ENCODE measurements around the gene TRIM45.

The TRIM45 gene

DNA sequence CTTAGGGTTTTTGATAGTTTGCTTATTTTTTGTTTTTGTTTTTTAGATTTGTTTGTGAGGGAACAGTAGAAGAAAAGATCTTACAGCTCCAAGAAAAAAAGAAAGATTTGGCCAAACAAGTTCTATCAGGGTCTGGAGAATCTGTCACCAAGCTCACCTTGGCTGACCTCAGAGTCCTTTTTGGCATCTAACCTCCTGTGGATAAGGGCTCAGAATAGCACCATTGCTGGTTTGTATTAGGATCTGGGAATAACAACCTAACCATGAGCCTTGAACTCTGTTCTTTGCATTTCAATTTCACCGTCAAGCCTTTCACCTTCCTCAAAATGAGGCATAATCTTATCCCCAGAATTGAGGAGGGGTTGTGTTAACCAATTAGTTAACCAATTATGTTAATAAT, 20.2 kb downstream of the TRIM45 start:
- DNase-seq (ENCODE audit: low spot score): no peak

DNA sequence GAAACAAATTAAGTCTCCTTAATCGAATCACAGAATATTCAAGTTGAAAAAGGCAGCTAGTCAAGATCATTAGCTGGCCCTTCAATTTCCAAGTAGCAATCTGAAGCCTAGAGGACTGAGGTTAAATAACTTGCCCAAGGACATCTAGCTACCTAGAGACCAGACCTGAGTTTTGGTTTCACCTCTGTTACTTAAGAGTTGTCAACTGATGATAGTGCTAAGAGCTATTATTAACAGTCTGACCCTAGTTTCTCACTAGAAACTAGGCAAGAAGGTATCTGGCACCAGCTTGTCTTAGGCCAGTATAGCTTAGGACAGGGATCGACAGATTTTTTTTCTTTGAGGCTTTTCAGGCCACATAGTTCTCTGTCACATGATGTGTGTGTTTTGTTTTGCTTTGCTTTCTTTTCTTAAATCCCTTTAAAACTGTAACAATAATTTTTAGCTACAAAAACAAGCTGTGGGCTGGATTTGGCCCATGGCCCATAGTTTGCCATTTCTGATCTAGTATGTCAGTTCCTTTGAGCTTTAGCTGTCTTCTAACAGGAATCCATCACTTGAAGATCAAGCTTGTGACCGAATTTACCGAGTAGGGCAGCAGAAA, 23.2 kb downstream of the TRIM45 start:
- DNase-seq (ENCODE audit: low spot score): no peak

DNA sequence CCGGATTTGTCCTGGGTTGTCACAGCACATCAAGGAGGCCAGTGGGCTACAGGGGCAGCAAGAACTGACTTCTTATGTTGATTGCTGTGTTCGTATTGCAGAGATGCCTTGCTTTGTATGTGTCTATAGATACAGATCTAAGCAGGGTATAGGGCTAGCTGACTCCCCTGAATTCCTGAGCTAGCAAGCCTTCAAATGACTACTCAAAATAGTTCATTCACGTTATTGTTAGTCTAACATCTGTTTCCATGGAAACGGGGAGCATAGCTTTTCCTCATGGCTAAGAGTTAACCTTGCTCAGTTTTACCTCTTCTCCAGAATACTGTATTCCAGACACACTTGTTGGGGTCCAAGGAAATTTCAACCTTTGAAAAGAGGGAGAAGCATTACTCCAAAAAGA, 24.1 kb downstream of the TRIM45 start:
- no peak for DNase-seq (ENCODE audit: low spot score)

DNA sequence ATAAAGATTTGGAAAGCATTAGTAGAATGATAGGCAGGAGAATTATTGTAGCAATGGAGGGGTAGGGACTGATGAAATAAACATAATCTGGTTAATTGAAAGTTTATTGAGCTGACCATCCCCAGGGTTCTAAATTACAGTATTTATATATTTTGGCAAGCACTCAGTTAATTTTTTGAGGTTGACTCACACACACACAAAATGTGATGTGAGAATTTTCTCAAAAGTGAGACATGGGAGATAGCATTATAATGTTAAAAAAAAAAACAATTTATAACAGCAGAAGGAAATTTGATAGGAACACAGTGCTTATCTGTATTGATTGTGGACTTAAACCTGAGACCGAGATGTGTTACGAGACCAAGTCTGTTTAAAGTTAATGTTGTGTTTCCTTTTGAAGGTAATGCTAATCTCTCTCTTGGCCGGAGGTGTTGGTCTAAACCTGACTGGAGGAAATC, 24.6 kb downstream of the TRIM45 start:
- DNase-seq (ENCODE audit: low spot score): no peak

DNA sequence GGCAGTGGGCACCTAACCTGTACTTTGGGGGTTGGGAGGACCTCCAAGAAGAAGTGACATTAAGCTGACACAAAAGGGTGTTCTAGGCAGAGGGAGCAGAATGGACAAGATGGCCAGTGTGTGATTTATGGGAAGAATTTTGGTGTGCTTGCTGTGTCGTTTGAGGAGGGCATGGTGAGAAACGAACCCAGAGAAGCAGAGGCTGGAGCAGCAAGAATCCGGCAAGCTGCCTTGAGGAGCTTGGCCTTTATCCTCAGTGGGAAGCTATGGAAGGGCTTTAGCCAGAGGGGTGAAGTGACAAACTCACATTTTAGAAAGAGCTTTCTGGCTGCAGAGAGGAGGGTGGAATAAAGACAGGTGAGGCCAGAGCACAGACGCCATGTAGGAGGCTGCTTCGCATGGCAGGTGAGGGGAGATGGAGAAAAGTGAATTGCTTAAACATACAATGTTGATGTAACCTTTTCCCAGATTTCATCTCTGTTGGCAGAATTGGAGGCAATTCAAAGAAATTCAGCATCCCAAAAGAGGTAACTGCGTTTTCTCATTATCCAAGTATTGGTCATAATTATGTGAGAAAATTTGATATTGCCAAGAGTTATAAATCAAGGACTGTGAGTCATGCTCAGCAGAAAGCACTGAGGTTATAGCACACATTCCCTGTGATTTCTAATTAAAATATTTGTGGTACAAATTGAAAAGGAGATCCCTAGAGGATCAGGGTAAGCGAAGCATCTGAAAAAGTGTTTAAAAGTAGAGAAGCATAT, 26.5 kb downstream of the TRIM45 start:
- DNase-seq (ENCODE audit: low spot score): no peak

DNA sequence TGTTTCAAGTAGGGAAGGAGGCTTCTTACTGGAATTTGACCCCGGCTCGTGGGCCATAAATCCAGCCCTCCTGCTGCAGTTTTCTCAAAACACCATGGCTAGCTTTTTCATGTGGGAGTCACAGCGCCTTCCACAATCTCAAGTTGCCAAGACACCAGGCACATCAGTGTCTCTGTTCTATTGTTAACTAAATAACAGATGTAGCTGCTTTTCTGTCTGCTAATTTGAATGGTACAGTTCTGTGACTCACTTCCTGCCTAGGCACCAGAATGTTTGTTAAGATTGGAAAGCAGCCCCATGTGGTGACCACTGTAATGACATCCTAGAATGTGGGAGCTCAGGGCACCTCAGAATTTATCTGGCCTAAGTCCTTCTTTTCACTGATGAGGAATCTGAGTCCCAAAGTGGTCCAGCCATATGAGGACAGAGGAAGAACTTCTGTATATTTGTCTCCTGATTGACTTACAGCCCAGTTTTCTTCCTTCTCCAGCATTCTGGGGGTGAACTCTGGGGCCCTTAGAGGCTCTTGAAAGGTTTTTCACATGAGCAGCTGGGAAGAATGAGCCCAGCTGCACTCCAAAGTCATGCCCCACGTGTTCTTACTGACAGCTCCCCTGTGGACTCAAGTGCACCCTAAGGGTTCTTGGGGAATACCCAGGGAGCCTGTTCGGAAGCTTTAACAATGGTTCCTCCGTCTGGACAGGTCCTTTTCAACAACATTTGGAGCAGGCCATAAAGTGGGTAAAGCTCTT, 27.5 kb downstream of the TRIM45 start:
- DNase-seq (ENCODE audit: low spot score): no peak

DNA sequence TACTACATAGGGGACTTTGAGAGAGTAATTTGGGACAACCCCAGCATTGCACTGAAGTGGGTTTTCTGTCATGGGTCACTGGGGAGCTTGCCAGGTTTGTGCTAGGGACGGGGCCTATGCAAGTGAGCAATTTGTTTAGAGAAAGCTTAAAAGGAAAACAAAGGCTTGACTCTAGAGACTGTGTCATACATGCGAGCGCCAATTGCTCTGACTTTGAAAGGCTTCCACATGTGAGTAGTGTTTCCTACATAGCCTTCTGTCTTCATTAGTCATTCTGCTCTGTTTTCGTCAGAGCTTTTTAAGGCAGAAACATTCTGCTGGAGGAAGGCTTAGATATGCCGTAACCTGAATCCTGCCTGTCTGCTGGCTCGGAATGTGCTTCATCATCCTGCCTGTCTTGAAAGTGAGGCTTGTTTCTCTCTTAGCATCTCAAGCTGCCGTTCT, 28.4 kb downstream of the TRIM45 start:
- no peak for DNase-seq (ENCODE audit: low spot score)

DNA sequence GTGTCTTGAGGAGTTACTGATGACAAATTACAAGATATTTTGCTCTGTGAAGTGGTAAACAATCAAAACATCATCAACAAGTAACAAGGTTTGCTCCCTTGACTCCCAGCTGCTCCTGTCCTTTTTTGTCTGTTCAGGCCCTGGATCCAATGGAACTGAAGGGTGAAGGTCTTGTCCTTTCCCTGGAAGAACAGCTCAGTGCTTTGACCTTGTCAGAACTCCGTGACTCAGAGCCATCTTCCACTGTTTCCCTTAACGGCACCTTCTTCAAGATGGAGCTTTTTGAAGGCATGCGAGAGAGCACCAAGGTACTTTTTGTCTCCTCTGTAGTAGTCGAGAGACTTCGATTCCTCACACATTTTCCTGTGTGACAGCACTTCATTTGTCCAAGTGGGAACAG, 29.0 kb downstream of the TRIM45 start:
- DNase-seq (ENCODE audit: low spot score): no peak

DNA sequence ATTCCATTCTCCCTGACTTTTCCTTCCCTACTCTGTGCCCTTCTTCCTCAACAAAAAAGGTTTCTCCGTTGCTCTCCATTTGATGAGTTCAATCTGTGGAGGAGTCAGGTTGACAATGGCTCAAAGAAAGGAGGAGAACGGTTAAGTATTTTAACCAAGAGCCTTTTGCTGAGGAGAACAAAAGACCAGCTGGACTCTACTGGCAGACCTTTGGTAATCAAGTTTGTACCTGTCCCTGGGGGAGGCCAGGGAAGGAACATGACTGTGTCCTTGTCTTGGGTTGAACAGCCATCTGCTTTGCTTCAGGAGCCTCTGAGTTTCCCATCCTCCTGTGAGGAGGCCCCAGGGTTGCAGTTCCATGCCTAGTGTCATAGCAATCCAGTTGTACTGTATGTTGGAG, 31.6 kb downstream of the TRIM45 start:
- DNase-seq (ENCODE audit: low spot score): no peak

DNA sequence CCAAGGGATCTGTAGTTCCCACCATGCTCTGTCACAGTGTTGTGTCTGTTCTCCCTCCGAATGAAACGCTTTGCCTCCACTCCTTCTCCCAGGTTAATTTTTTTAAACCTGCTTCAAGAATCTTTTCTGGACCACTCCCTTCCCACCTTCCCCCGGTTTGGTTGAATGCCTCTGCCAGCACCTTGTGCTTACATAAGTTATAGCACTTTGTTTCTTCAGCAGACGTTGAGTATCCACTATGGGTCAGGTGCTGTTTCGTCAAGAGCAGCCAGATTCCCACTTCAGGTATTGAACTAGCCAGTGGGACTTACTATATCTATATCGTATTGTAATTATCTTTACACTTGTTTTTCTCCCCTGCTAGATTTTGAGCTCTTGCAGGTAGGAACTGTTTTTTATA, 33.9 kb downstream of the TRIM45 start:
- no peak for DNase-seq (ENCODE audit: low spot score)

DNA sequence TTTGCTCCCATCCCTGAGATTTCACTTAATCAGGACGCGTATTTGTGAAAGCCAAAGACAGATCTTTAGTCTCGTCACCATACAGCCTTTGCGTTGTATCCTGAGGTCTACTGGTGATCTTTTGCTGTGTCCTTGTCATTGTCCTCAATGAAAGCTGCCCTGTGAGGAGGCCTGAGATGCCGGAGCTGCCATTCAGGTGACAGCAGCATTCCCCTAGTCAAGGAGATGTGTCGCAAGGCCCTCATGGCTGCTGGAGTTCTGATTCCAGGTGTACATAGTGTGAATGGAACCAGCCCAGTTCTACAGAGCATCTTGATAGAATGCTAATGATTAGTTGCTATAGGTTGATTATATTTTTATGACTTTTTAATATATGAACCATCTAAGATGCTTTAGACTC, 37.3 kb downstream of the TRIM45 start:
- DNase-seq (ENCODE audit: low spot score): no peak

DNA sequence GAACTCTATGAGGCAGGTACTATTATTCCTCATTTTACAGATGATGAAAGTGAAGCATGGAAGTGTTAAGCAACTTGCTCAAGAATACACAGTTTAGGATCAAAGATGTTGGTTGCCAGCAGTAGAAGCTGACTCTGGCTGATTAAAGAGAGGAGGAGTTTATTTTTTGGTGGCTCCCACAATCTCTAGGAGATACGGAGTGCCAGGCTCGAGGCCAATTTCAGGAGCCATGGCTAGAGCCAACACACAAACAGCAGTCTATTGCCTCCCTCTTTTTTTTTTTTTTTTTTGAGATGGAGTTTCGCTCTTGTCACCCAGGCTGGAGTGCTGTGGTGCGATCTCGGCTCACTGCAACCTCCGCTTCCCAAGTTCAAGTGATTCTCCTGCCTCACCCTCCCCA, 41.8 kb downstream of the TRIM45 start:
- no peak for DNase-seq (ENCODE audit: low spot score)

DNA sequence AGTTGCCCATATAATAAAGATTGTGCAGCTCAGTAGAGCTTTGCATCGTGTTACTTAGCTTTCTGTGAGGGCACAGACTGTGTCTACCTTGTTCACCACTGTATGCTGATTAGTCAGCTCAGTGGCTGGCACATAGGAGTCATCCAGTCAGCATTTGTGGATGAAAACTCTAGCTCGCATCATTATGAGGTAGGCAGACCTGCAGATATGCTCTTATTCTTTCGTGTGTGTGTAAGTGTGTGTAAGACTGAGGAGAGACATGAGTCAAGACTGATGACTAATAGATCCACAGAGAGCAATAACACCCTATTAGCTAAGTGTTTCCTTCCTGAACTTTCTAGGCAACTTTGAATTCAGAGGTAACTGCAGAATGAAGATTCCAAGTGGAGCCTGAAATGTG, 44.3 kb downstream of the TRIM45 start:
- no peak for DNase-seq (ENCODE audit: low spot score)

DNA sequence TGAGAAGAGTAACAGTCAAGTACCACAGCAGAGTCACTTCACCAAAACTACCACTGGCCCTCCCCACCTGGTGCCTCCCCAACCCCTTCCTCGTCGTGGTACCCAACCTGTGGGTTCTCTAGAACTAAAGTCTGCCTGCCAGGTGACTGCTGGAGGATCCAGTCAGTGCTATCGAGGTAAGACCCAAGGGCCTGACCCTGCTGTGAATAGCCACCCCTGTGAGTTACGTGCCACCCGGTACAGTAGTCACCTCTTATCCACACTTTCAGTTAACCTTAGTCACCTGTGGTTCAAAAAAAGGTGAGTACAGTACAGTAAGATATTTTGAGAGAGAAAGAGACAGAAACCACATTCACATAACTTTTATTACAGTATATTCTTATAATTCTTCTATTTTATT, 44.9 kb downstream of the TRIM45 start:
- DNase-seq (ENCODE audit: low spot score): no peak

DNA sequence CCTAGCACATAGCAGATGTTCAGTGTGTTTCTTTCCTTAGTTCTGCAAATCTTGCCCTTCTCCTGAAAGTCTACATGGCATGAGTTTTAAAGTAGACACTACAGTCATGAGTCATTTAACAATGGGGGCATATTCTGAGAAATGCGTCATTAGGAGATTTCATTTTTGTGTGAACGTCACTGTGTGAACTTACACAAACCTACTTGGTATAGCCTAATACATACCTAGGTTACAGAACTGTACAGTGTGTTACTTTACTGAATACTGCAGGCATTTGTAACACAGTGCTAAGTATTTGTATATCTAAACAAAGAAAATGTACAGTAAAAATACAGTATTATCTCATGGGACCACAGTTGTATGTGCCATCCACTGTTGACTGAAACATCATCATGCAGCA, 51.4 kb downstream of the TRIM45 start:
- no peak for DNase-seq (ENCODE audit: low spot score)

DNA sequence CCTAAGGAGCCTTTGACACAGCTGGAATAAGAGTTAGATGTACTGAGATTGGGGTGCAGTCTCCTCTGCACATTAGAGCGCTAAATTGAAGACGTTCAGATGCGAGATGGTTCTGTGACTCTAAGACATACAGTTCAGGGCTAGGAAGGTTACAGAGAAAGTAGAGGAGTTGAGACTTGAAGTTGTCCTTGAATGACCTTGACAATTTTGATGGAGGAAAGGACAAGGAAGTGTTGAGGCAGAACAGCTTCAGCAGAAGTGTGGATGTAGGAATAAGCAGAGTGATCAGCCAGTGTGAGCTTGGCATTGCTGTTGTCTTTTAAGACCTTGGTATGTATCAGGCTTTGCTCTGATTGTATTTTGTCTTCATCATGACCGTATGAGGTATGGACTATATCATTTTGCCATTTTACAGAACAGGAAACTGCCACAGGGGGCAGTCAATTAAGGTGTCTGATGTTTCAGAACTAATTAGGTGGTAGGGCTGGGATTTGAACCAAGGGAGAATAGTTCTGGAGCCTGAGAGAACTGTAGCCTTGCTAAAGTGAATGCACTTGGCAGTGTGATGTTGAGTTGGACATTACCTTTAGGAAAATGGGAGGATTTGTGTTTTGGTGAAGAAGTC, 52.2 kb downstream of the TRIM45 start:
- no peak for DNase-seq (ENCODE audit: low spot score)

DNA sequence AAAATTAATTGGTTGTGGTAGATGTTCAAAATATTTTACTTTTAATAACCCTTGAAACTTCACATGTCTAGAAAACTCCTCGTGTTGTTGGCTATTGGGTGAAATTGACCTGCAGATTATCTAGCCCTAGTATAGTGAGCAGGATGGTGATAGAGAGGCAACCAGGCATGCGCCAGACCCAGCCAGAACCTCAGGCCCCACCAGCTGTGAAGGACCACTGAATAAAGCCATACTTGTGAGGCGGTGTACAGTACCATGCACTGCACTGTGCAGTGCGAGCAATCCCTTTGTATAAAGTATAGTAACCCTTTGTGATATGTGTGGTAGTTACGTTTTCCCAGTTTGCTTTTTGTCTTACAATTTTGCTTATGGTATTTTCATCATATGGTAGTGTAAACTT, 53.0 kb downstream of the TRIM45 start:
- no peak for DNase-seq (ENCODE audit: low spot score)

DNA sequence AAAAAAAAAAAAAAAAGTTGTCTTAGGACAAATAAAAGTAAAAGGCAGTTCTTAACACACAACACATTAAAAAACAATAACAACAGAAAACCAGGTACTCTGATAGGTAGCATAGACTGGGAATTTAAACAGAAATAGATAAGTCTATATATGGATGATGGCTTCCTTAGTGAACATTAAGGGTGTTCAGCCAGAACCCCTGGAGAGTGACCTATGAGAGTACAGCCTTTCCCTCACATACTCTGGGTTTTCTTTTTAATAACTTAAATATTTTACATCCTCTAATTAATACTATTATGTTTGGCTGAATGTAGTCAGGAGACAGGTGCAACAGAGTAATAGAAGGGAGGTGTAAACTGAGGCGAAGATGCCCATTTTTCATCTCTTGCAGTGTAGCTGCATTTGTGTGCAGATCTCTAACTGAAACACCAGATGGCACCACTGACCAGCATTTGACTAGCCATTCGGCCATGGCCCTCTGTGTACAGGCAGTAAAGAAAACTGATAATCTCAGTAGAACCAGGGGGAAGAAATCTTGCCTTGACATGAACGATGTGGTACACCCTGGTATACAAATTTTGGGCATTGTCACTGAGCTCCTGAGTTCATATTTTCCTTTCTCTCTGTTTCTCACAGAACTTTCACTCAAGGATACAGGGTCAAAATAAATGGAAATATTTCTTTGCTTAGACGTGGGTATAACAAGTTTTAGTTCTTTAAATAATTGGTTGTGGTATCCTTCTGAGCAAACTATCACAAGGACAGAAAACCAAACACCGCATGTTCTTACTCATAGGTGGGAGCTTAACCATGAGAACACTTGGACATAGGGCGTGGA, 53.8 kb downstream of the TRIM45 start:
- DNase-seq (ENCODE audit: low spot score): peak; percentile 46

DNA sequence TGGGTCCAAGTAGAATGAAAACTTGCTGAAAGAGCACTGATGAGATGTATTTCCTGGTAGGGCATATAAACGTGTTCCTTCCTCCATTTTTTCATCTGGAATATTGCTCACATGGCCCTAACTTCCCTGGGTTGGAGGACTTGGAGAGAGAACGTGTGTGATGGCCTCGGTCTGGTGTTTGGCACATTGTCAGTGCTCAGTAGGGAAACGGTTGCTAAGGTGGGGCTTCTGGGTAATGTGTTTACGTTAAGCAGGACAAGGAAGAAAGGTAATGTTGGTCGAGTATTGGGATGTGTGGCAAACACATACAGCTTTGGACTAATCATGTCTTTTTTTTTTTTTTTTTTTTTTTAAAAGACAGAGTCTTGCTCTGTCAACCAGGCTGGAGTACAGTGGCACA, 55.2 kb downstream of the TRIM45 start:
- no peak for DNase-seq (ENCODE audit: low spot score)

DNA sequence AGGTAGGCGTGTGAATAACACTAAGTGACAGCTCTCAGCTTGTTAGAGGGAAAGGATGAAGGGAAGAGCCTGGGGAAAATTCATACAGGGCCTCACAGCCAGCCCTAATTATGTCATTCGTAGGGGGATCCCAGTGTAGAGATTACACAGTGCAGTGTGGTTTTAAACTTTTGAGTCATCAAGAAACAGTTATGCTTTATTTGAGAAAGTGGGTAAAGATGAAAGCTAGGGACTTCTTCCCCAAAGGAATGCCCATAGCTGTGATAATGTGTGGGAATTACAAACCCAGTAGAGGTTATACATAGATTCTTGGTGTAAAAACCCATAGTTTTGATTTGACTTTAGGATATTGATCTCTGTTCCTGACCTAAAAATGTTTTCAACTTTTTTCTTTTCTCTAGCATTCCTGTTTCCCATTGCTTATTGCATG, 59.5 kb downstream of the TRIM45 start:
- DNase-seq (ENCODE audit: low spot score): no peak

Measured in COLO829 (cell line).